Measurements from ENCODE around the gene GLT8D2. TPM values are rescaled to one million over a fixed set of nuclear protein-coding genes. Genes with fewer than 3 reads are reported as not detected.

Gene GLT8D2
- total RNA-seq, 1 experiment from 2014 or later, result 3.8 TPM

DNA sequence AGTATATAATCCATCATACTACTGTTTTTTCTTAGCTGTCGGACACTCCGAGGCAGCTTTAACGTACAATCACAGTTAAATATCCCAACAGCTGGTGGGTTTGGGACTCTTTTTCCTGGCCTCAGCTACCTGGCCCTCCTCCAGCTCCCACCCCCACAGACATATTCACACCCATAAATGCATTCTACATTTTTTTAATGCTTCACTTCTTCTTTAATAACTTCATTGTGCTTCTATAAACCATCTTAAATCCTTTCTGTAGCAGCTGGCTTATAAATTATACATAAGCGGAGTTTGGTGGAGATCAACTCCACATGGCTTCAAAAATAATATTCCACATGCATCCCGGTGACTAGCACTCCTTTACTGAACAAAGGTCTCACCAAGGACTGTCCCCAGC is 51.0 kb downstream of the GLT8D2 start:
- Mint-ChIP-seq H3K4me1 (peaks cover 0 to 2% of the 10 kb centered on the region in 2 experiments; a peak in 1 of 4 replicates), H3K36me3 (ENCODE audit: insufficient read depth in 1 of 3, low read depth in 3 of 3) (no peaks in the 10 kb centered on the region), H3K4me3 (no peak overlapping the region), H3K9me3 (no peaks in the 10 kb centered on the region), H3K27ac (no peak overlapping the region; a peak in 1 of 7 replicates), H3K27me3 (ENCODE audit: low read depth) (no peaks in the 10 kb centered on the region; the same call in 1 of the 2 replicates)
- H3K79me2 ChIP-seq (ENCODE audit: insufficient read depth, low read length), result no peaks in the 10 kb centered on the region
- no CpG with 5 or more reads among the region's 5 CpGs for WGBS (ENCODE audit: extremely low coverage, insufficient read length, low lambda C conversion rate)
- H2BK20ac ChIP-seq (ENCODE audit: low read depth, low read length, poor library complexity, severe bottlenecking), result no peak overlapping the region
- H3K56ac ChIP-seq (ENCODE audit: insufficient read length, low read depth, low read length), result no peak overlapping the region
- no peak overlapping the region for H2BK12ac ChIP-seq (ENCODE audit: insufficient read length, low read depth, low read length)
- no peaks in the 10 kb centered on the region for H3K23me2 ChIP-seq (ENCODE audit: insufficient read length, low read depth, low read length, poor library complexity, severe bottlenecking)
- H4K20me1 ChIP-seq (ENCODE audit: control insufficient read depth, insufficient read depth, insufficient read length), result no peaks in the 10 kb centered on the region
- H3K4me1 ChIP-seq (ENCODE audit: insufficient read depth, low read length), result no peaks in the 10 kb centered on the region
- H3K27ac ChIP-seq (ENCODE audit: insufficient read length, low read depth, low read length), result no peak overlapping the region
- no peak overlapping the region for H3K4ac ChIP-seq (ENCODE audit: low read depth, low read length)
- H4K5ac ChIP-seq (ENCODE audit: insufficient read length, low read depth, low read length), result no peak overlapping the region
- no peaks in the 10 kb centered on the region for H3K27me3 ChIP-seq (ENCODE audit: insufficient read depth, low read length)
- H3K14ac ChIP-seq (ENCODE audit: insufficient read depth, low read length), result no peak overlapping the region
- no peak overlapping the region for H2BK5ac ChIP-seq (ENCODE audit: insufficient read length, low read length)
- no peak overlapping the region for H3K18ac ChIP-seq (ENCODE audit: insufficient read length, low read depth, low read length)
- H3K4me2 ChIP-seq (ENCODE audit: insufficient read depth, insufficient read length, low read length), result no peak overlapping the region
- TF ChIP-seq, protein P1, sequence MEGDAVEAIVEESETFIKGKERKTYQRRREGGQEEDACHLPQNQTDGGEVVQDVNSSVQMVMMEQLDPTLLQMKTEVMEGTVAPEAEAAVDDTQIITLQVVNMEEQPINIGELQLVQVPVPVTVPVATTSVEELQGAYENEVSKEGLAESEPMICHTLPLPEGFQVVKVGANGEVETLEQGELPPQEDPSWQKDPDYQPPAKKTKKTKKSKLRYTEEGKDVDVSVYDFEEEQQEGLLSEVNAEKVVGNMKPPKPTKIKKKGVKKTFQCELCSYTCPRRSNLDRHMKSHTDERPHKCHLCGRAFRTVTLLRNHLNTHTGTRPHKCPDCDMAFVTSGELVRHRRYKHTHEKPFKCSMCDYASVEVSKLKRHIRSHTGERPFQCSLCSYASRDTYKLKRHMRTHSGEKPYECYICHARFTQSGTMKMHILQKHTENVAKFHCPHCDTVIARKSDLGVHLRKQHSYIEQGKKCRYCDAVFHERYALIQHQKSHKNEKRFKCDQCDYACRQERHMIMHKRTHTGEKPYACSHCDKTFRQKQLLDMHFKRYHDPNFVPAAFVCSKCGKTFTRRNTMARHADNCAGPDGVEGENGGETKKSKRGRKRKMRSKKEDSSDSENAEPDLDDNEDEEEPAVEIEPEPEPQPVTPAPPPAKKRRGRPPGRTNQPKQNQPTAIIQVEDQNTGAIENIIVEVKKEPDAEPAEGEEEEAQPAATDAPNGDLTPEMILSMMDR (conservative IDR thresholded peaks at IDR 0.05), result no peak
- H3T11ph ChIP-seq (ENCODE audit: low read length), result no peak overlapping the region
- no peak overlapping the region for H2AK5ac ChIP-seq (ENCODE audit: insufficient read length, low read length)
- H4K8ac ChIP-seq (replicated peaks; ENCODE audit: insufficient read length, low read depth, low read length), result no peak overlapping the region
- DNase-seq, result no peak
- H2BK15ac ChIP-seq (ENCODE audit: low read depth, low read length), result no peak overlapping the region
- H3K79me1 ChIP-seq (ENCODE audit: insufficient read depth, low read depth, low read length, poor library complexity, severe bottlenecking), result no peaks in the 10 kb centered on the region
- H2AFZ ChIP-seq (ENCODE audit: low read length), result no peak overlapping the region
- no peak overlapping the region for H2BK120ac ChIP-seq (ENCODE audit: low read depth, low read length, poor library complexity, severe bottlenecking)
- no peak overlapping the region for H4K91ac ChIP-seq (ENCODE audit: insufficient read length, low read depth, low read length)
- H3K9ac ChIP-seq (ENCODE audit: extremely low read depth, insufficient read length, low read length), result no peak overlapping the region
- no peaks in the 10 kb centered on the region for H3K9me3 ChIP-seq (ENCODE audit: control insufficient read depth, low read depth, low read length)
- H3K23ac ChIP-seq (ENCODE audit: insufficient read length, low read depth, low read length), result no peak overlapping the region

Data from H9 (cell line).